ENCODE results near the gene GLRA3.

GRCh38 chr4:174697896-174698295 is 131.2 kb downstream of the GLRA3 start:
- TF ChIP-seq EZH2 (IDR thresholded peaks at IDR 0.05; ENCODE audit: borderline replicate concordance, control insufficient read depth, low read depth, low read length) (no peak), CTCF (IDR thresholded peaks at IDR 0.05 in 2 of 3, conservative IDR thresholded peaks at IDR 0.05 in 1 of 3; ENCODE audit: control insufficient read depth in 2 of 3, extremely low read depth in 1 of 3, insufficient read depth in 1 of 3, low read depth in 3 of 3, low read length in 3 of 3) (no peak), JUND (IDR thresholded peaks at IDR 0.05; ENCODE audit: low read depth, low read length) (no peak), SRF (IDR thresholded peaks at IDR 0.05; ENCODE audit: low read depth in 2 of 2, low read length in 2 of 2) (no peak), CBX3 (IDR thresholded peaks at IDR 0.05; ENCODE audit: borderline replicate concordance, low read depth) (no peak), GABPA (IDR thresholded peaks at IDR 0.05; ENCODE audit: low read depth) (no peak), ZNF274 (IDR thresholded peaks at IDR 0.05; ENCODE audit: insufficient read depth, insufficient read length) (no peak), CREB1 (IDR thresholded peaks at IDR 0.05; ENCODE audit: low read depth) (no peak), POLR2AphosphoS5 (IDR thresholded peaks at IDR 0.05; ENCODE audit: low read length) (no peak), TAF1 (IDR thresholded peaks at IDR 0.05; ENCODE audit: borderline replicate concordance, low read depth, low read length) (no peak), EP300 (IDR thresholded peaks at IDR 0.05; ENCODE audit: borderline replicate concordance in 1 of 2, control insufficient read depth in 1 of 2, low read depth in 2 of 2, low read length in 2 of 2) (no peak), ZNF384 (IDR thresholded peaks at IDR 0.05; ENCODE audit: borderline replicate concordance, low read depth, low read length) (no peak), LARP7 (IDR thresholded peaks at IDR 0.05) (no peak)
- TF ChIP-seq, protein P1, sequence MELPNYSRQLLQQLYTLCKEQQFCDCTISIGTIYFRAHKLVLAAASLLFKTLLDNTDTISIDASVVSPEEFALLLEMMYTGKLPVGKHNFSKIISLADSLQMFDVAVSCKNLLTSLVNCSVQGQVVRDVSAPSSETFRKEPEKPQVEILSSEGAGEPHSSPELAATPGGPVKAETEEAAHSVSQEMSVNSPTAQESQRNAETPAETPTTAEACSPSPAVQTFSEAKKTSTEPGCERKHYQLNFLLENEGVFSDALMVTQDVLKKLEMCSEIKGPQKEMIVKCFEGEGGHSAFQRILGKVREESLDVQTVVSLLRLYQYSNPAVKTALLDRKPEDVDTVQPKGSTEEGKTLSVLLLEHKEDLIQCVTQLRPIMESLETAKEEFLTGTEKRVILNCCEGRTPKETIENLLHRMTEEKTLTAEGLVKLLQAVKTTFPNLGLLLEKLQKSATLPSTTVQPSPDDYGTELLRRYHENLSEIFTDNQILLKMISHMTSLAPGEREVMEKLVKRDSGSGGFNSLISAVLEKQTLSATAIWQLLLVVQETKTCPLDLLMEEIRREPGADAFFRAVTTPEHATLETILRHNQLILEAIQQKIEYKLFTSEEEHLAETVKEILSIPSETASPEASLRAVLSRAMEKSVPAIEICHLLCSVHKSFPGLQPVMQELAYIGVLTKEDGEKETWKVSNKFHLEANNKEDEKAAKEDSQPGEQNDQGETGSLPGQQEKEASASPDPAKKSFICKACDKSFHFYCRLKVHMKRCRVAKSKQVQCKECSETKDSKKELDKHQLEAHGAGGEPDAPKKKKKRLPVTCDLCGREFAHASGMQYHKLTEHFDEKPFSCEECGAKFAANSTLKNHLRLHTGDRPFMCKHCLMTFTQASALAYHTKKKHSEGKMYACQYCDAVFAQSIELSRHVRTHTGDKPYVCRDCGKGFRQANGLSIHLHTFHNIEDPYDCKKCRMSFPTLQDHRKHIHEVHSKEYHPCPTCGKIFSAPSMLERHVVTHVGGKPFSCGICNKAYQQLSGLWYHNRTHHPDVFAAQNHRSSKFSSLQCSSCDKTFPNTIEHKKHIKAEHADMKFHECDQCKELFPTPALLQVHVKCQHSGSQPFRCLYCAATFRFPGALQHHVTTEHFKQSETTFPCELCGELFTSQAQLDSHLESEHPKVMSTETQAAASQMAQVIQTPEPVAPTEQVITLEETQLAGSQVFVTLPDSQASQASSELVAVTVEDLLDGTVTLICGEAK (IDR thresholded peaks at IDR 0.05; ENCODE audit: borderline replicate concordance), result no peak
